Activated T-helper 1 cell treated with anti-CD3 and anti-CD28 coated beads, Interleukin-12 subunit alpha, Interleukin-12 subunit beta, Interleukin-2, Interleukin-4 antibody, amounts not matched to agents 30 ng/mL and 10 ng/mL and 1 ng/mL, durations not matched to agents 14 hours and 24 hours and 36 hours (primary cell): Measurements from ENCODE around the gene STH. TPM values are rescaled to one million over a fixed set of nuclear protein-coding genes. Genes with fewer than 3 reads are reported as not detected.

ENCODE experiments used
- DNase-seq: peaks from one replicate; pipeline ENCODE4 v3.0.0; 2021; ENCODE audit warnings: low spot score
- H3K27ac Mint-ChIP-seq: one replicate; pipeline ENCODE4 v1.8.0; 2021; ENCODE audit warnings: mild to moderate bottlenecking, mixed read lengths
- H3K27me3 Mint-ChIP-seq: one replicate; pipeline ENCODE4 v1.8.0; 2022; ENCODE audit warnings: mild to moderate bottlenecking, moderate library complexity, mixed read lengths; ENCODE audit not compliant: insufficient read depth
- H3K36me3 Mint-ChIP-seq: one replicate; pipeline ENCODE4 v1.8.0; 2021; ENCODE audit warnings: low read depth, mixed read lengths
- H3K4me1 Mint-ChIP-seq: one replicate; pipeline ENCODE4 v1.8.0; 2021; ENCODE audit warnings: low read depth, mixed read lengths
- H3K4me3 Mint-ChIP-seq: one replicate; pipeline ENCODE4 v1.8.0; 2021; ENCODE audit warnings: mild to moderate bottlenecking, moderate library complexity, mixed read lengths
- H3K9me3 Mint-ChIP-seq: one replicate; pipeline ENCODE4 v1.8.0; 2021; ENCODE audit warnings: mixed read lengths
- intact Hi-C: fragments of 100-400 bp; cut with micrococcal nuclease; formaldehyde crosslinking; loops from one replicate; pipeline ENCODE4 v1.15.1; 2024
- total RNA-seq: library from RNA; stranded (reverse); gene quantifications from 2 replicates; pipeline ENCODE4 v1.2.3, GENCODE V29; 2022

STH gene
- total RNA-seq, 1 donor from 2014 or later: not detected

DNA sequence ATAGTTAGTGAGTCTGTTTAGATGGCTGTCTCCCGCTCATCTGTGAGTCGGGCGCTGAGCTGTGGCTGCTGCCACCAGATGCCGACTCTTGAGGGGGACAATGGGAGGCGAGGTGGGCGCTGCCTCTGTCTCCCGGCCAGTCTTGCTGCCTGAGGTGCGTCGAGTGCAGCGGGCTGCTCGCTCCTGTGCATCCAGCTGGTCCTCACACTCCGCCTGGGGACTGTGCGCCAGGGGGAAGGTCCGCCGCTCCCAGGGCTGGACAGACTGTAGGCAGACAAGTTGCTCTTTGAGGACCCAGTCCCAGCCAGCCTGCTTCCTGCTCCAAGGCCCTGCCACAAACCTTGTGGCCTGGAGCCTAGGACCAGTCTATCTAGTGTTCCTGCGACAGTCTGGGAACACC lies 32.4 kb downstream of the STH start:
- H3K36me3 Mint-ChIP-seq: peaks cover 43% of the 10 kb centered on the region
- no peak for DNase-seq
- H3K4me1 Mint-ChIP-seq: peaks cover 37% of the 10 kb centered on the region
- no peaks in the 10 kb centered on the region for H3K9me3 Mint-ChIP-seq
- no peak overlapping the region for H3K4me3 Mint-ChIP-seq
- intact Hi-C loops: no loop called here
- no peaks in the 10 kb centered on the region for H3K27me3 Mint-ChIP-seq
- no peak overlapping the region for H3K27ac Mint-ChIP-seq

DNA sequence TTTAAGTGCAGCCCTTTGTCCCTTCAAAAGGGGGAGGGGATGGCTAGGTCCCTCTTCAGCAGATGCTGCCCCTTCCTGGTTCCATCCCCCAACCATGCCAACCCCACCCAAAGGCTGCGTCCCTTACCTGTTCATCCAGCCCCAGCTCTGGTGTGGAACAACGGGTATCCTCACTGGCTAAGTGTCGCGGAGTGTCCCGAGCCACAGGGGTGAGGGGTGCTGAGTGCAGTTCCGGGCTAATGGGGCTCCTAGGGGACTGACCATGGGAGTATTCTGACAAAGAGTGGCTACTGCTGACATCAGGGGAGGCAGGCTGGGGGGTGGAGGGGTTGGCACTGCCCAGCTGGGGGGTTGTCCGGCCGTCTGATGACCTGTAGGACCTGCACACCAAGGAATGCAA lies 32.9 kb downstream of the STH start:
- Mint-ChIP-seq H3K4me1 (peaks cover 37% of the 10 kb centered on the region), H3K27me3 (no peaks in the 10 kb centered on the region), H3K36me3 (peaks cover 45% of the 10 kb centered on the region), H3K9me3 (no peaks in the 10 kb centered on the region), H3K27ac (no peak overlapping the region), H3K4me3 (no peak overlapping the region)
- no peak for DNase-seq
- intact Hi-C loops: no loop called here

DNA sequence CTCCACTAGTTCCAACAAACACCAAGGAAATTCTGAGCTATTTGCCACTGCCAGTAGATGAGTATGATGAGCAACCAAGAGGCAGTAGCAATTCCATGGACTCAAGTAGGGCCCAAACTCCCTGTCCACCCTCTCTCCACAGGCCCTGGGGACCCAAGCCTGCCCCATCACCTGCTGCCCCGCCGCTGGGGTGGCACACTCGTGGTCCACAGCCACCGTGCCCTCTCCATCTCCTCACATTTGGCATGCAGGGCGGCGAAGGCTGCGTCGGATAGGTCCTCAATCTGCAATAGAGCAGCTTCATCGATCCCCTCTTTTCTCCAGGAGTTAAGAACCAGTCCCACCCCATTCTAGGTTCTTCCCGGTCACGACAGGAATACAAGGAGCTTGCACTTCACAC lies 33.9 kb downstream of the STH start:
- Mint-ChIP-seq H3K27ac (no peak overlapping the region), H3K27me3 (no peaks in the 10 kb centered on the region), H3K4me1 (peaks cover 36% of the 10 kb centered on the region), H3K4me3 (no peak overlapping the region), H3K36me3 (peaks cover 48% of the 10 kb centered on the region), H3K9me3 (no peaks in the 10 kb centered on the region)
- intact Hi-C loops: no loop called here
- no peak for DNase-seq

DNA sequence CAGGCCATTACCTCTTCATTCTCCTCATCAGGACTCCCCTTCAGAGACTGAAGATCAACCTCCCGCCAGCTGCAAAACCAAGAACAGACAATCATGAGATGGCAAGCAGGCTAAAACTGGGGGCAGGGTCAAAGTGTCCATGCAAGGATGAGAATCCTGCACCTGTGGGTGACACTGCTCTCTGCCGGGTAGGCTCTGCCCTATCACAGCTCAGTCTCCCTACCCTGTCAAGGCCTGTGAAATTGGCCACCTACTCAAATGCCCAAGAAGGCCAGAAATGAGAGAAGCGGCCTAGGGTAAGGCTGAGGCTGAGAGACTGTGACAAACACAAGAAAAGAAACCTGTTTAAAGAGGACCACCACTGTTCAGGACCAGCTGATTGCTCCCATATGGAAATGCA lies 34.3 kb downstream of the STH start:
- Mint-ChIP-seq H3K4me3 (no peak overlapping the region), H3K36me3 (peaks cover 53% of the 10 kb centered on the region), H3K27ac (peak overlapping the region; percentile 1), H3K4me1 (peaks cover 36% of the 10 kb centered on the region), H3K27me3 (no peaks in the 10 kb centered on the region), H3K9me3 (no peaks in the 10 kb centered on the region)
- intact Hi-C loops: no loop called here
- no peak for DNase-seq

GRCh38 chr17:46035112-46035818 lies 36.2 kb downstream of the STH start:
- H3K27ac Mint-ChIP-seq: peak overlapping the region; percentile 65
- H3K4me1 Mint-ChIP-seq: peaks cover 25% of the 10 kb centered on the region
- no peaks in the 10 kb centered on the region for H3K9me3 Mint-ChIP-seq
- no peak overlapping the region for H3K4me3 Mint-ChIP-seq
- no peaks in the 10 kb centered on the region for H3K27me3 Mint-ChIP-seq
- DNase-seq: peak; percentile 11
- intact Hi-C loops: loop anchor here (1.0 kb wide), 1 partner anchor 17 kb away; no protein-coding TSS in a partner anchor
- peaks cover 51% of the 10 kb centered on the region for H3K36me3 Mint-ChIP-seq

DNA sequence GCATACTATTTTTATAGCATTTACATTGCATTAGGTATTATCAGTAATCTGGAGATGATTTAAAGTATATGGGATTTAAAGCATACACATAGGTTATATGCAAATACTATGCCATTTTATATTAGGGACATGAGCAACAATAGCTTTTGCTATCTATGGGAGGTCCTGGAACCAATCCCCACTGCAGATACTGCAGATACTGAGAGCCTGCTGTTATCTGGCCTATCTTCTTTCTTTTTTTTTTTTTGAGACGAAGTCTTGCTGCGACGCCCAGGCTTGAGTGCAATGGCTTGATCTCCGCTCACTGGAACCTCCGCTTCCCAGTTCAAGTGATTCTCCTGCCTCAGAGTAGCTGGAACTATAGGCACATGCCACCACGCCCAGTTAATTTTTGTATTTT lies 37.4 kb downstream of the STH start:
- Mint-ChIP-seq H3K4me1 (peaks cover 25% of the 10 kb centered on the region), H3K27ac (no peak overlapping the region), H3K9me3 (no peaks in the 10 kb centered on the region), H3K4me3 (no peak overlapping the region), H3K27me3 (no peaks in the 10 kb centered on the region), H3K36me3 (peaks cover 50% of the 10 kb centered on the region)
- intact Hi-C loops: no loop called here
- no peak for DNase-seq

GRCh38 chr17:46037722-46038255 lies 38.7 kb downstream of the STH start:
- peaks cover 25% of the 10 kb centered on the region for H3K4me1 Mint-ChIP-seq
- H3K27me3 Mint-ChIP-seq: no peaks in the 10 kb centered on the region
- H3K4me3 Mint-ChIP-seq: no peak overlapping the region
- H3K36me3 Mint-ChIP-seq: peaks cover 47% of the 10 kb centered on the region
- no peak for DNase-seq
- no peaks in the 10 kb centered on the region for H3K9me3 Mint-ChIP-seq
- intact Hi-C loops: no loop called here
- peak overlapping the region; percentile 21 for H3K27ac Mint-ChIP-seq

DNA sequence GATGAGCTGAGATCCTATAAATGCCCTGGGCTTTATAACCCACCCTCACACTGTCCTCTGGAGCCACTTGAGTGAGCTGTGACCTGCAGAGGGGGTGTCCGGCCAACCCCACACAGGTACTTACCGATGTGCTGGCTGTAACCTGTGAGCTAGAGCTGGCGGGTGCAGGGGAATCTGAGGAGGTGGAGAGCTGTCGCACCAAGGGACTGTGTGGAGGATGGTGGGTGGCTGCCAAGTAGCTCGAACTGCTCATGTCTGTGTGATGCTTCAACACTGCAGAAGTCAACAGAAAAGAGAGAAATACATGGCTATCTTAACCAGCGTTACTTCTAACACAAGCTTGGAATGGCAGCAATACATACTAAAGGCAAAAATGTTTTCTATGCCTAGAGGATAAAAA lies 39.4 kb downstream of the STH start:
- Mint-ChIP-seq H3K4me1 (peaks cover 27% of the 10 kb centered on the region), H3K27me3 (no peaks in the 10 kb centered on the region), H3K9me3 (no peaks in the 10 kb centered on the region), H3K4me3 (no peak overlapping the region), H3K27ac (peak overlapping the region; percentile 21), H3K36me3 (peaks cover 43% of the 10 kb centered on the region)
- intact Hi-C loops: no loop called here
- no peak for DNase-seq

GRCh38 chr17:46038937-46039336 lies 39.9 kb downstream of the STH start:
- no peak for DNase-seq
- intact Hi-C loops: no loop called here
- Mint-ChIP-seq H3K4me3 (no peak overlapping the region), H3K4me1 (peaks cover 32% of the 10 kb centered on the region), H3K9me3 (no peaks in the 10 kb centered on the region), H3K27me3 (no peaks in the 10 kb centered on the region), H3K27ac (no peak overlapping the region), H3K36me3 (peaks cover 47% of the 10 kb centered on the region)

- Mint-ChIP-seq H3K4me3 (no peak overlapping the region), H3K36me3 (peaks cover 46% of the 10 kb centered on the region), H3K27ac (peak overlapping the region; percentile 15), H3K27me3 (no peaks in the 10 kb centered on the region), H3K4me1 (peaks cover 37% of the 10 kb centered on the region), H3K9me3 (no peaks in the 10 kb centered on the region)
- intact Hi-C loops: no loop called here
- no peak for DNase-seq
Measured at GRCh38 chr17:46039592-46040186, 40.6 kb downstream of the STH start.

- Mint-ChIP-seq H3K4me3 (no peak overlapping the region), H3K27ac (no peak overlapping the region), H3K9me3 (no peaks in the 10 kb centered on the region), H3K36me3 (peaks cover 49% of the 10 kb centered on the region), H3K27me3 (no peaks in the 10 kb centered on the region), H3K4me1 (peaks cover 36% of the 10 kb centered on the region)
- no peak for DNase-seq
- intact Hi-C loops: no loop called here
Measured at GRCh38 chr17:46042246-46042645, 43.2 kb downstream of the STH start.

DNA sequence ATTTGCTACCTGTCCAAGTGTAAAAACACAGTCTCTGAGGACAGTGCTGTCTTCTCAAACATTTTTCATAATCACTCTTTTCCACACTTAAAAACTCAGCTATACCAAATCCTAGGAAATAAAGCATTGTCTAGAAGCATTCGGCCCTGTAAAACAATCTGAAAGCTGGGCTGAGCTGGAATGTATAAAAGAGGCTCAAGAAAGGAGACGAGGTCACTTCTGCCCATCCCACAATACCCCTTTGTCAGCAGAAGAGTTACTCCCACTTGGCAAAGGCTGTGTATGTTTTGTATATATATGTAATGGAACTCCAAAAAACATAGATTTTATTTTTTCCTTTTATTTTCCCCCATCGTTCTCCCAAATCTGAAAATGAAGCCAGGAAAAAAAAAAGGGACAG lies 43.9 kb downstream of the STH start:
- no peak overlapping the region for H3K27ac Mint-ChIP-seq
- peaks cover 35% of the 10 kb centered on the region for H3K4me1 Mint-ChIP-seq
- intact Hi-C loops: no loop called here
- no peak overlapping the region for H3K4me3 Mint-ChIP-seq
- no peaks in the 10 kb centered on the region for H3K27me3 Mint-ChIP-seq
- no peaks in the 10 kb centered on the region for H3K9me3 Mint-ChIP-seq
- peaks cover 47% of the 10 kb centered on the region for H3K36me3 Mint-ChIP-seq
- no peak for DNase-seq

DNA sequence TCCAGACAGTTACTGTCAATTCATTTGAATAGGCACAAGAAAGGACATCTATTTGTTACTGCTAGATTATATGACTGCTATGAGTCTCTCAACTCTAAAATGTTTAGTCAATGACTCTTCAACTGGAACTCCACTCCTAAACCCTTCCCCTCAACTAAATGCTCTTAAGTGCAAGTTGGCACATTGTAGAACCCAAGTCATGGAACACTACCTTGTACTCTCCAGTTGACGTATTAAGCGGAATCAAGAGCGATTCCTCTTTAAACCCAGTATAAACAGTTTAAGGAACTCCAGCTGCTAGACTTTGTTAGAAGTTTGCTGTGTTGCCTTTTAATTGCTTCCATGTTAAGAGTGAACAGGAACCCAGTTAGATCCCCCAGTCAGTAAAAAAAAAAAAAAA lies 44.6 kb downstream of the STH start:
- no peak for DNase-seq
- intact Hi-C loops: loop anchor here (1.0 to 2.0 kb wide), 5 partner anchors 15 to 169 kb away; no protein-coding TSS in a partner anchor
- peak overlapping the region; percentile 26 for H3K27ac Mint-ChIP-seq
- peaks cover 30% of the 10 kb centered on the region for H3K4me1 Mint-ChIP-seq
- no peaks in the 10 kb centered on the region for H3K9me3 Mint-ChIP-seq
- H3K27me3 Mint-ChIP-seq: no peaks in the 10 kb centered on the region
- no peak overlapping the region for H3K4me3 Mint-ChIP-seq
- peaks cover 43% of the 10 kb centered on the region for H3K36me3 Mint-ChIP-seq
